ENCODE results near the gene ARL8B. TPM values are rescaled to one million over a fixed set of nuclear protein-coding genes. Genes with fewer than 3 reads are reported as not detected.
"Not testable (repeated sequence)": the region's sequence is repeated elsewhere in the genome, so short reads cannot be mapped to it uniquely, and the experiment has no call there.

ARL8B gene
- total RNA-seq (ENCODE audit: low replicate concordance), result 43.5 and 63.0 TPM in 2 replicates
- long read RNA-seq, transcript ARL8B-201 (7 exons, 3,005 nt), result major isoform, 187 of 216 reads
- long read RNA-seq, partial matches to known transcripts, result 16 of 216 reads
- long read RNA-seq, other reads (novel, unspliced or antisense), result 10 of 216 reads

- peak within 1 kb of the TSS; percentile 90 for H3K4me3 Mint-ChIP-seq
- peak; percentile 97 for TF ChIP-seq CTCF (conservative IDR thresholded peaks at IDR 0.05)
- H3K27me3 Mint-ChIP-seq, result no peaks in the 10 kb centered on the region
- H3K27ac Mint-ChIP-seq, result peak within 1 kb of the TSS; percentile 99
- no peaks in the 10 kb centered on the region for H3K9me3 Mint-ChIP-seq
- DNase-seq (ENCODE audit: extremely low spot score, unreplicated experiment), result peak; percentile 94
- H3K4me1 Mint-ChIP-seq (ENCODE audit: unreplicated experiment), result peaks cover 22% of the 10 kb centered on the region
- no peaks in the 10 kb centered on the region for H3K36me3 Mint-ChIP-seq
These were observed at the start of gene ARL8B for GRCh38 chr3:5122030-5122740. Gene ARL8B, plus strand, starts transcription at chr3:5122292. Its CDS starts 174 bp downstream, at chr3:5122466.

GRCh38 chr3:5073374-5074085, 48.6 kb upstream of the ARL8B start:
- Mint-ChIP-seq H3K9me3 (no peaks in the 10 kb centered on the region), H3K27ac (no peak overlapping the region), H3K4me1 (ENCODE audit: unreplicated experiment) (no peaks in the 10 kb centered on the region), H3K27me3 (peaks cover 3% of the 10 kb centered on the region), H3K36me3 (no peaks in the 10 kb centered on the region), H3K4me3 (no peak overlapping the region)
- no peak for TF ChIP-seq CTCF (conservative IDR thresholded peaks at IDR 0.05)
- DNase-seq (ENCODE audit: extremely low spot score, unreplicated experiment), result no peak

- no peak for DNase-seq (ENCODE audit: extremely low spot score, unreplicated experiment)
- Mint-ChIP-seq H3K27ac (no peak overlapping the region), H3K27me3 (no peaks in the 10 kb centered on the region), H3K36me3 (no peaks in the 10 kb centered on the region), H3K4me3 (no peak overlapping the region), H3K4me1 (ENCODE audit: unreplicated experiment) (peaks cover 7% of the 10 kb centered on the region), H3K9me3 (no peaks in the 10 kb centered on the region)
- TF ChIP-seq CTCF (conservative IDR thresholded peaks at IDR 0.05), result no peak
These were observed 43.9 kb upstream of the ARL8B start for GRCh38 chr3:5078151-5078550.

GRCh38 chr3:5079761-5080160, 42.3 kb upstream of the ARL8B start:
- Mint-ChIP-seq H3K9me3 (no peaks in the 10 kb centered on the region), H3K36me3 (no peaks in the 10 kb centered on the region), H3K27ac (no peak overlapping the region), H3K4me3 (no peak overlapping the region), H3K4me1 (ENCODE audit: unreplicated experiment) (peaks cover 7% of the 10 kb centered on the region), H3K27me3 (no peaks in the 10 kb centered on the region)
- DNase-seq (ENCODE audit: extremely low spot score, unreplicated experiment), result no peak
- TF ChIP-seq CTCF (conservative IDR thresholded peaks at IDR 0.05), result no peak

GRCh38 chr3:5080779-5081550, 41.1 kb upstream of the ARL8B start:
- no peaks in the 10 kb centered on the region for H3K36me3 Mint-ChIP-seq

GRCh38 chr3:5081973-5082788, 39.9 kb upstream of the ARL8B start:
- H3K27ac Mint-ChIP-seq; DNase-seq (ENCODE audit: extremely low spot score, unreplicated experiment); H3K4me3 Mint-ChIP-seq; H3K36me3 Mint-ChIP-seq; H3K4me1 Mint-ChIP-seq (ENCODE audit: unreplicated experiment); H3K27me3 Mint-ChIP-seq; H3K9me3 Mint-ChIP-seq: not testable (repeated sequence)

More at GRCh38 chr3:5080779-5081550, 41.1 kb upstream of the ARL8B start:
- Mint-ChIP-seq H3K27ac (no peak overlapping the region), H3K4me1 (ENCODE audit: unreplicated experiment) (peaks cover 7% of the 10 kb centered on the region), H3K4me3 (no peak overlapping the region), H3K27me3 (no peaks in the 10 kb centered on the region), H3K9me3 (no peaks in the 10 kb centered on the region)
- no peak for DNase-seq (ENCODE audit: extremely low spot score, unreplicated experiment)
- TF ChIP-seq CTCF (conservative IDR thresholded peaks at IDR 0.05), result no peak

Measured in type B pancreatic cell (in vitro differentiated cells).